Adrenal gland (tissue), 5 donors: Measurements from ENCODE around the gene CDC6.
"Not testable (repeated sequence)": the region's sequence is repeated elsewhere in the genome, so short reads cannot be mapped to it uniquely, and the experiment has no call there.

ENCODE experiments used
- CTCF ChIP-seq, 6 experiments: fragments of 450-650 bp in 4 of 6; fragments of 200-600 bp in 2 of 6; sonication (generic) in 1 of 6; IDR thresholded peaks; 1 replicate in 5 of 6; 2 replicates in 1 of 6; pipeline versions ENCODE4 v1.5.1 to v1.8.0; 2016 to 2021; ENCODE audit warnings: antibody characterized with exemption in 6 of 6, mild to moderate bottlenecking in 2 of 6, moderate library complexity in 1 of 6
- POLR2A ChIP-seq, 2 donors: fragments of 450-650 bp; IDR thresholded peaks; one replicate each; pipeline ENCODE4 v1.6.1; 2017; ENCODE audit warnings: antibody characterized with exemption in 2 of 2, mild to moderate bottlenecking in 2 of 2, moderate library complexity in 1 of 2
- donor health status: DM: no; HTN: no; CAD: no.

- not testable (repeated sequence) for TF ChIP-seq CTCF, POLR2A (IDR thresholded peaks at IDR 0.05)
These were observed 17.2 kb downstream of the CDC6 start for GRCh38 chr17:40304866-40305265.
